LNCAP (cell line): ENCODE measurements around the gene SH3BP2.

Experiments
- CTCF ChIP-seq: fragments of 450-650 bp; IDR thresholded peaks from 2 replicates; pipeline ENCODE4 v1.5.1; 2017; ENCODE audit warnings: mild to moderate bottlenecking

Gene SH3BP2

GRCh38 chr4:2768921-2769336 is 24.0 kb upstream of the SH3BP2 start:
- TF ChIP-seq CTCF, result no peak

GRCh38 chr4:2771264-2771663 is 21.6 kb upstream of the SH3BP2 start:
- no peak for TF ChIP-seq CTCF

GRCh38 chr4:2781911-2782310 is 11.0 kb upstream of the SH3BP2 start:
- no peak for TF ChIP-seq CTCF

DNA sequence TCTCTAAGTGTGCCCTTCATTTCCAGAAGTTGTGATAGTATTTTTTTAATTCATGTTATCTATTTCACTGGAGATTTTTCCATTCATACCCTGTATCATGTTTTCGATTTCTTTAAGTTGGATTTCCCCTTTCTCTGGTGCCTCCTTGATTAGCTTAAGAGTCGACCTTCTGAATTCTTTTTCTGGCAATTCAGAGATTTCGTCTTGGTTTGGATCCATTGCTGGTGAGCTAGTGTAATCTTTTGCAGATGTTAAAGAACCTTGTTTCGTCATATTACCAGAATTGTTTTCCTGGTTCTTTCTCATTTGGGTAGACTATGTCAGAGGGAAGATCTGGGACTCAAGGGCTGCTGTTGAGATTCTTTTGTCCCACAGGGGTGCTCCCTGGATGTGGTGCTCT is 9.1 kb upstream of the SH3BP2 start:
- no peak for TF ChIP-seq CTCF

DNA sequence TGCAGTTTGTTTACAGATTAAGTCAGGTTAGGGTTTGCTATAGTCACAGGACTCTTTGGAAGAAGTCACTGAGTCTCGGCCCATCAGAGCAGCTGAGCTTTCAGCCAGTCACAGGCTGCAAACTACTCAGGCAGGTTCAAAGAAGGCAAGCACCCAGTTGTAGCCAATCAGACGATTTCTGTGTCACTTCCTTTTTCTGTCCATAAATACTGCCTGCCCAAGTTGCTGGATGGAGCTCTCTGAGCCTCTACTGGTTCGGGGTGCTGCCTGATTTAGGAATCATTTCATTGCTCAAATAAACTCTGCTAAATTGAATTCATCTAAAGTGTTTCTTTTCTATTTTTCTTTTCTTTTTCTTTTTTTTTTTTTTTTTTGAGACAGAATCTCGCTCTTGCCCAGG is 7.3 kb upstream of the SH3BP2 start:
- no peak for TF ChIP-seq CTCF

- no peak for TF ChIP-seq CTCF
Observed at GRCh38 chr4:2786152-2786671, 6.7 kb upstream of the SH3BP2 start.

GRCh38 chr4:2786794-2787229 is 6.1 kb upstream of the SH3BP2 start:
- no peak for TF ChIP-seq CTCF
